Kidney epithelial cell (primary cell): ENCODE measurements around the gene C2orf81. TPM values are rescaled to one million over a fixed set of nuclear protein-coding genes. Genes with fewer than 3 reads are reported as not detected.

Experiments used
- DNase-seq: peaks from one replicate; pipeline ENCODE4 v3.0.0-alpha.2; 2010; ENCODE audit warnings: low read depth
- H3K27me3 ChIP-seq: 2 replicates; pipeline ENCODE4 v1.6.0; 2011; ENCODE audit warnings: low read length; ENCODE audit not compliant: control insufficient read depth, insufficient read depth
- H3K36me3 ChIP-seq: 2 replicates; pipeline ENCODE4 v1.5.1; 2011; ENCODE audit warnings: low read length; ENCODE audit not compliant: control insufficient read depth, insufficient read depth
- H3K4me3 ChIP-seq: 2 replicates; pipeline ENCODE4 v1.5.1; 2011; ENCODE audit warnings: low read depth, mild to moderate bottlenecking, control low read depth, low read length
- total RNA-seq: library from RNA; depleted of rRNA; stranded (reverse); fragments of >200 nt; gene quantifications from 2 replicates; pipeline ENCODE4 v1.2.3, GENCODE V29; 2015
- TF ChIP-seq, protein P1 (sequence below): IDR thresholded peaks from 2 replicates; pipeline ENCODE4 v1.5.1; 2011; ENCODE audit warnings: mild to moderate bottlenecking, moderate library complexity, low read length, control low read depth, inconsistent platforms; ENCODE audit not compliant: insufficient read depth, poor library complexity, severe bottlenecking

The C2orf81 gene
- total RNA-seq, 1 donor from 2014 or later, result 4.3 TPM

DNA sequence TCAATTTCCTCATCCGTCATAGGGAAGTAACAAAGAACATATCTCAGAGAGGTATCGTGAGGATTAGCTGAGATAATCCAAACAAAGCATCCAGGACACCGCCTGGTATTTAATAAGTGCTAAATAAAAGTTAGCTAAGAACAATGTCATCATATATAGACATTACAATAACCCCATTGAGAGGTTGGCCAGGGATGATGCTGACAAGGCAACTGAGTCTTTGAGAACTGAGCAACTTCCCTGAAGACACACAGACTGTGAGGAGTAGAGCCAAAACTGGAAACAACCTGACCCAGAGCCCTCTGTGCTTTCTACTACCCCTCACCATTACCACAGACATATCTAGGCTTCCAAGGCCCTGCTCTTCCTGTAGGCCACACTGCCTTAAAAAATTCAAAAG is 39.7 kb downstream of the C2orf81 start:
- Histone ChIP-seq H3K4me3 (no peak overlapping the region), H3K36me3 (peaks cover 2% of the 10 kb centered on the region), H3K27me3 (no peaks in the 10 kb centered on the region)
- TF ChIP-seq, protein P1, sequence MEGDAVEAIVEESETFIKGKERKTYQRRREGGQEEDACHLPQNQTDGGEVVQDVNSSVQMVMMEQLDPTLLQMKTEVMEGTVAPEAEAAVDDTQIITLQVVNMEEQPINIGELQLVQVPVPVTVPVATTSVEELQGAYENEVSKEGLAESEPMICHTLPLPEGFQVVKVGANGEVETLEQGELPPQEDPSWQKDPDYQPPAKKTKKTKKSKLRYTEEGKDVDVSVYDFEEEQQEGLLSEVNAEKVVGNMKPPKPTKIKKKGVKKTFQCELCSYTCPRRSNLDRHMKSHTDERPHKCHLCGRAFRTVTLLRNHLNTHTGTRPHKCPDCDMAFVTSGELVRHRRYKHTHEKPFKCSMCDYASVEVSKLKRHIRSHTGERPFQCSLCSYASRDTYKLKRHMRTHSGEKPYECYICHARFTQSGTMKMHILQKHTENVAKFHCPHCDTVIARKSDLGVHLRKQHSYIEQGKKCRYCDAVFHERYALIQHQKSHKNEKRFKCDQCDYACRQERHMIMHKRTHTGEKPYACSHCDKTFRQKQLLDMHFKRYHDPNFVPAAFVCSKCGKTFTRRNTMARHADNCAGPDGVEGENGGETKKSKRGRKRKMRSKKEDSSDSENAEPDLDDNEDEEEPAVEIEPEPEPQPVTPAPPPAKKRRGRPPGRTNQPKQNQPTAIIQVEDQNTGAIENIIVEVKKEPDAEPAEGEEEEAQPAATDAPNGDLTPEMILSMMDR, result no peak
- DNase-seq, result no peak

DNA sequence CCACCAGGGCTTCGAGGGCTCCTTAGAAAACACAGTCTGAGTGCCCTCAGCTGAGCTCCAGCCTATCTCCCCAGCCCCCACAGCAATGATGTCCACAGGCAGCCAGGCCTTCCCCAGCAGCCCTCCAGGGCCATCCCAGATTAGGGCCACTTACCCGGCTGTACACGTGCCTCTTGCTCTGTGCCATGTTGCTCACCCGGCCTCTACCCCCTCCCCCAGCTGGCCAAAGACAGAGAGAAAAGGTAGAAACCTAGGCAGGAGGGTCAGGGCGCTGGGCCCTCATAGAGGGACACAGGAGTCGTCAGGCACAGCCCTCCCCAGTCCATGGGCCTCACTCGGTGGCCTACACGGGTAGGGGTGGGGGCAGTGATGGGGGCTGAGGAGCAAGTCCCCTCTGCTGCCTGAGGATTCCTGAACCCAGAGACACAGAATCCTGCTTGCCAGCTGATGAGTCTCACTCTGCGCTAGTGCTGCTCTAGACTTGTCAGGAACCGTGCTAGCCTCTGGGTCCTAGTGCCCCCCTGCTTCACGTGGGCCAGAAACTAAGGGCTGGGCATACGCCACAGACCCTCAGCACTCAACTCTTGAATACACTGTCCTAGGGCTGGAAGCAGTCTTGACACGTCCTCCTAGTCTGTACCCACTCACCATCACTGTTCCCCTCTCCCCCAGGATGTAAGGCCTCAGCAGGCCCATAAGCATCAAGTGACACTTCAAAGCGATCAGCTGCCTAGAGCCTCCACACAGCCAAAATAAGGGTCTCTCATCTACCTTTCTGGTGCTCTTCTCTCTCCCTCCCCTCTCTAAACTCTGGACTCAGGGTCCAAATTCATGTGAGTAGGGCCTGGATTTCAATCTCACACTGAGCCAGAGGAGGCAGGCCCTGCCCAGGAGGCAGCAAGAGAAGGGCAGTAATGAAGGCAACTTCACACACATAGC is 41.3 kb downstream of the C2orf81 start, which contains the start of gene DCTN1:
TSS of gene DCTN1 (minus strand) at position 461 of the 939 bp plus-strand sequence. CDS start at position 187, 274 bp downstream.
- peak; percentile 26 for DNase-seq
- TF ChIP-seq, protein P1, result no peak
- Histone ChIP-seq H3K4me3 (peak within 1 kb of the TSS; percentile 27), H3K36me3 (peaks cover 3% of the 10 kb centered on the region), H3K27me3 (no peaks in the 10 kb centered on the region)

DNA sequence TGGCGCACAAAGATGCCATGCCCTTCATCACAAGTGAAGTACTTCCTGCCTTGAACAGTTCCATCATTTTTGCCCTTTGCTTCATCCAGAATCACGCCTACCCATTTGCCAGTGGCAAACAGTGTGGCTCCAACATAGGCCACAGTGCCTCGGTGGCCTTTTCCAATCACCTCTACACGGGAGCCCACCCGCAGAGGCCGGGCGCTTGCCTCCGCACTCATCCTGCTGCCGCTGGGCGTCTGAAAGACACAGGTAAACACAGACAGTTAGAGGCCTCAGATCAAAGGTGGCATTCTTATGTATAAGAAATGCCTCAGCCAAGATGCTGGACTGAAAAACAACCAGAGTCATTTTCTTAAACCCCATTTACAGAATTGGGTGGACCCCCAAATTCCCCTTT is 43.4 kb downstream of the C2orf81 start:
- Histone ChIP-seq H3K4me3 (no peak overlapping the region), H3K27me3 (no peaks in the 10 kb centered on the region), H3K36me3 (peaks cover 3% of the 10 kb centered on the region)
- TF ChIP-seq, protein P1, result no peak
- no peak for DNase-seq

DNA sequence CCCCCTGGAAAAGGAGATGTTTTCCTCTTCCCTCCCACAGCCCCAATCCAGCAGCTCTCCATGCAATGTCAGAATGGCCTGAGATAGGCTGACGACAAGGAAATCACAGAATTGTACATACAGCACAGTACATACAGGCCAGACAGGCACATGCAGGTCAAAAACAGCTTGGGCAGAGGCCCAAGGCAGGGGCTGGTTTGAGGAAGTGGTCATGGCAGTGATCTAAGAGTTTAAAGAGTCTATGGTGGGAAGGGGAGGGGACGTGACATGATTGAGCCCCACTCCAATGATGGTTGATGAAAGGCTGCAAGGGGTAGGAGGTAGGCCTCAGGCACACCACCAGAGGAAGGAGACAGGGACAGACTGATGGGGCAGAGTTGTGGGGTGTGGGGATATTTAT is 45.6 kb downstream of the C2orf81 start:
- H3K36me3 ChIP-seq, result peaks cover 3% of the 10 kb centered on the region
- no peaks in the 10 kb centered on the region for H3K27me3 ChIP-seq
- no peak for DNase-seq
- no peak overlapping the region for H3K4me3 ChIP-seq
- TF ChIP-seq, protein P1, result no peak

DNA sequence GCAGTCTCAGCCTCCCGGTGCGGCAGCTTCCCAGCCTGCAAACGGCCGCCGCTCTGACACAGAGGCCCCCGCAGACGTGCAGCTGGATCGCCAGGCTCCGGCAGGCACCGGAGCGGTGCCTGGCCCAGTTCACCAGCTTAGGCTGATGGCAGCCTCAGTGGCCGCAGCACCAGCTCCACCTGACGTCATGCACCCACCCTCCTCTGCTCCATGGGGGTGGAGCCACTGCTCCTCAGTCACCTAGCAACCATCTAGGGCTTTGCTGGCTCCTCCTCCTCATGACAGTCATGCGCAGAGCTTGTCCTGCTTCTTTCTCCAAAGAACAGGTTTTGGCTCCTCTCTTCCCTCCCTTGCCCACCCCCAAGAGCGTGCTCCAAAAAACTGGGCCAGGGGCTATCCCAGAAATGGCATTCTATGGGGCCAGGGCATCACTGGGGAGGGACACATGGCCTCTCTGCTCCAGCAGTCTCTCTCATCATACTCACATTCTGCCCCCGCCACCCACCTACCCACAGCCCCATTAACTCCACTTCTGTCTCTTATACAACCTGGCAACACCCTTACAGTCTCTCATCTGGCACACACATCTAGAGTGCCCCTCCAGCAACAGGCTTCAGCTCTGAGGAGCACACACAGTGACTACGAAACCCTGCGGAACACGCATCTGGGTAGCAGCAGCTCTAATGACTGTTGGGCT is 46.8 kb downstream of the C2orf81 start:
- H3K4me3 ChIP-seq, result peak overlapping the region; percentile 46
- H3K27me3 ChIP-seq, result no peaks in the 10 kb centered on the region
- H3K36me3 ChIP-seq, result peaks cover 4% of the 10 kb centered on the region
- DNase-seq, result peak; percentile 65
- TF ChIP-seq, protein P1, result no peak
